ENCODE data around the gene PROM1. TPM values are rescaled to one million over a fixed set of nuclear protein-coding genes. Genes with fewer than 3 reads are reported as not detected.

Gene PROM1
- total RNA-seq, 2 experiments from 2014 or later: not detected

DNA sequence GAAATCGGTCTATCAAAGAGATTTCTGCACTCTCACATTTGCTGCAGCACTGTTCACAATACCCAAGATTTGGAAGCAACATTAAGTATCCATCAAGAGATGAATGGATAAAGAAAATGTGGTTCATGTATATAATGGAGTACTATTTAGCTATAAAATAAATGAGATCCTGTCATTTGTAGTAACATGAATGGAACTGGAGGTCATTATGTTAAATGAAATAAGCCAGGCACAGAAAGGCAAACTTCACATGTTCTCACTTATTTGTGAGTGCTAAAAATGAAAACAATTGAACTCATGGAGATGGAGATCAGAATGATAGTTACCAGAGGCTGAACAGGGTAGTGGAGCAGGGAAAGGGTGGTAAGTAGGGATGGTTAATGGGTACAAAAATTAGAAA is 17.0 kb upstream of the PROM1 start:
- DNase-seq: no peak
- Mint-ChIP-seq H3K27ac (no peak overlapping the region), H3K4me1 (ENCODE audit: low read depth) (no peaks in the 10 kb centered on the region), H3K9me3 (no peaks in the 10 kb centered on the region), H3K4me3 (no peak overlapping the region), H3K27me3 (peaks cover 7% of the 10 kb centered on the region), H3K36me3 (no peaks in the 10 kb centered on the region)
- ChIA-PET CTCF (no interaction called here), POLR2A (no interaction called here)
- intact Hi-C loops (cut with micrococcal nuclease): no loop called here

- Mint-ChIP-seq H3K9me3 (no peaks in the 10 kb centered on the region), H3K36me3 (no peaks in the 10 kb centered on the region), H3K4me1 (ENCODE audit: low read depth) (no peaks in the 10 kb centered on the region), H3K4me3 (no peak overlapping the region), H3K27ac (no peak overlapping the region), H3K27me3 (peaks cover 32% of the 10 kb centered on the region)
- no peak for DNase-seq
- ChIA-PET POLR2A (no interaction called here), CTCF (no interaction called here)
- intact Hi-C loops (cut with micrococcal nuclease): no loop called here
Observed at GRCh38 chr4:16092682-16093319, 9.0 kb upstream of the PROM1 start.

DNA sequence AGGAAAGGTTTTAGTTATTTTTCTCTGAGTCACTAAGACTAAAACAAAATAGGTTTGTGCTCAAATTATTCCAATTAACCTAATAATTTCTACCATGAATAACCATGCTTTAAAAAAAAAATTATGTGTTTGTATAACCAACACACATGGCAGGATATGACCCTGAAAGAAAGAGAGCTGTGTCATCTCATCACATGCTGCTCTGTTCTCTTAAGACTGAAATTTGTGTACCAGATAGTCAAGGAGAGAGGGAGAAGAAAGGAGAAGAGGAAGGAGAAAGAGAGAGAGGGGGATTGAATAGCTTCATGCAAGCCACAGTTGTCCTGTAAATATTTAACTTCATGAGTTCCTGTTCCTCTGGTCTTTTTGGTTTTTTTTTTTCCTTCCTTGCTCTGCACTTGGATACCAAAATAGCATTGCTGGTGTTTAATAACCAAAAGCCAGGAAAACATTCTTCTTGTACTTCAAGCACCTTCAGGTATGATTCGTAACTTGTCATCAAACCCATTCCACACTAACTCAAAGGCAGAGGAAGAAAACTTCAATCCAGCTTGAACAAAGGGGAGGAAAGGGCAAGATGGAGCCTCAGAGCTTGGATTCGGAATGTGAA is 6.4 kb upstream of the PROM1 start:
- DNase-seq: no peak
- ChIA-PET POLR2A (no interaction called here), CTCF (interaction anchor here (1.2 kb wide), 1 partner anchor 116 kb away, joined by 3 read pairs; no protein-coding TSS in a partner anchor)
- Mint-ChIP-seq H3K9me3 (no peaks in the 10 kb centered on the region), H3K27ac (no peak overlapping the region), H3K4me1 (ENCODE audit: low read depth) (no peaks in the 10 kb centered on the region), H3K4me3 (no peak overlapping the region), H3K27me3 (peaks cover 43% of the 10 kb centered on the region), H3K36me3 (no peaks in the 10 kb centered on the region)
- intact Hi-C loops (cut with micrococcal nuclease): no loop called here

DNA sequence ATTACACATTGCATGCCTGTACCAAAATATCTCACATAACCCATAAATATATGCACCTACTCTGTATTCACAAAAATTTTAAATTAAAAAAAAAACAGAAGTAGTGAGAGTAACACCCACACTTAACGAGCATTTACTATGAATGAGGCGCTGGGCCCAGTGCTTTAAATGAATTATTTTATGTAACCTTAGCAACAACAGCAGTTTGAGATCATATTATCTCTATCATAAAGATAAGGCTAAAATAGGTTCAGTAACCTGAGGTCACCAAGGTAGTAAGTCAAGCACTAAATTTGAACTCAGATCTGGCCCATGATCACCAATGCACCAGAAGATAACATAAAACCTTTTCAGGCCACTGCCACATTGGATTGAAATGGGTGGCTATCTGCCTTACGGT is 5.3 kb upstream of the PROM1 start:
- H3K4me1 Mint-ChIP-seq (ENCODE audit: low read depth): peaks cover under 1% of the 10 kb centered on the region
- ChIA-PET POLR2A (no interaction called here), CTCF (no interaction called here)
- no peaks in the 10 kb centered on the region for H3K36me3 Mint-ChIP-seq
- peaks cover 2% of the 10 kb centered on the region for H3K9me3 Mint-ChIP-seq
- peaks cover 50% of the 10 kb centered on the region for H3K27me3 Mint-ChIP-seq
- intact Hi-C loops (cut with micrococcal nuclease): no loop called here
- H3K27ac Mint-ChIP-seq: no peak overlapping the region
- no peak for DNase-seq
- no peak overlapping the region for H3K4me3 Mint-ChIP-seq

DNA sequence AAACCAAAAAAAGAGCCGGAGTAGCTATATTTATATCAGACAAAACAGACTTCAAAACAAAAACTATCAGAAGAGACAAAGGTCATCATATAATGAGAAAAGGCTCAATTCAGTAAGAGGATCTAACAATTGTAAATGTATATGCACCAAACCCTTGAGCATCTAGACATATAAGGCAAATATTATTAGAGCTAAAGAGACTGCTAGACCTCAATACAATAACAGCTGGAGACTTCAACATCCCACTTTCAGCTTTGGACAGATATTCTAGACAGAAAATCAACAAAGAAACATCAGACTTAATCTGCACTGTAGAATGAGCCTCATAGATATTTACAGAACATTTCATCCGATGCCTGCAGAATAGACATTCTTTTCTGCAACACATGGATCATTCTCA is 4.8 kb upstream of the PROM1 start:
- DNase-seq: no peak
- Mint-ChIP-seq H3K4me3 (no peak overlapping the region), H3K36me3 (no peaks in the 10 kb centered on the region), H3K4me1 (ENCODE audit: low read depth) (peaks cover 5% of the 10 kb centered on the region), H3K27ac (no peak overlapping the region), H3K9me3 (peaks cover 2% of the 10 kb centered on the region), H3K27me3 (peaks cover 50% of the 10 kb centered on the region)
- CTCF ChIA-PET: interaction anchor here (1.5 kb wide), 1 partner anchor 176 kb away, joined by 3 read pairs; no protein-coding TSS in a partner anchor
- intact Hi-C loops (cut with micrococcal nuclease): no loop called here
- POLR2A ChIA-PET: no interaction called here

GRCh38 chr4:16085822-16086221 is 2.0 kb upstream of the PROM1 start:
- no peaks in the 10 kb centered on the region for H3K36me3 Mint-ChIP-seq
- H3K4me3 Mint-ChIP-seq: no peak overlapping the region
- H3K9me3 Mint-ChIP-seq: peaks cover 2% of the 10 kb centered on the region
- CTCF ChIA-PET: no interaction called here
- DNase-seq: no peak
- POLR2A ChIA-PET: no interaction called here
- peaks cover 17% of the 10 kb centered on the region for H3K4me1 Mint-ChIP-seq (ENCODE audit: low read depth)
- peaks cover 55% of the 10 kb centered on the region for H3K27me3 Mint-ChIP-seq
- H3K27ac Mint-ChIP-seq: no peak overlapping the region
- intact Hi-C loops (cut with micrococcal nuclease): no loop called here

GRCh38 chr4:16082426-16083240 is 1.2 kb downstream of the PROM1 start:
- DNase-seq: no peak
- Mint-ChIP-seq H3K36me3 (no peaks in the 10 kb centered on the region), H3K4me1 (ENCODE audit: low read depth) (peaks cover 21% of the 10 kb centered on the region), H3K27me3 (peaks cover 68% of the 10 kb centered on the region), H3K4me3 (peak overlapping the region; percentile 56), H3K27ac (no peak overlapping the region), H3K9me3 (peaks cover 2% of the 10 kb centered on the region)
- CTCF ChIA-PET: no interaction called here
- intact Hi-C loops (cut with micrococcal nuclease): loop anchor here (5.0 kb wide), 1 partner anchor 125 kb away; no protein-coding TSS in a partner anchor
- POLR2A ChIA-PET: interaction anchor here (1.2 kb wide), 1 partner anchor 26 kb away, joined by 3 read pairs; no protein-coding TSS in a partner anchor

DNA sequence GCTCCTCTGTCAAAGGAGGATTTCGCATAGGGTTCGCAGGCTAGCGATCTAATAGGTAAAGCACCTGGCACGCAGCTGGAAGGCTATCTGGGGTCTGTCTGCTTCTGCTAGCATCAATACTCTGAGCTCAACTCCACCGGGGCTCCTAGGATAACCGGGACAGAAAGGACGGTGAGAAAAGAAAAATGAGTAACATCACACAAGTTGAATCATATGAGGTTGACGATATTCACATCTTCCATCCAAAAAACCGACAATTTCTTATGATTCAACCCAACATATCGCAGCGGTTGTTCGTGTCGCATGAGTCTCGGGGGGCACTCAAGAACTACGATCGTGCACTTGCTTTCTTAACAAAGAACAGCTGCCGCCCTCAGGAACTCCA is 1.8 kb downstream of the PROM1 start:
- ChIA-PET CTCF (no interaction called here), POLR2A (interaction anchor here (1.2 kb wide), 1 partner anchor 25 kb away, joined by 3 read pairs; no protein-coding TSS in a partner anchor)
- H3K27me3 Mint-ChIP-seq: peaks cover 71% of the 10 kb centered on the region
- H3K4me1 Mint-ChIP-seq (ENCODE audit: low read depth): peaks cover 21% of the 10 kb centered on the region
- no peak overlapping the region for H3K27ac Mint-ChIP-seq
- peak; percentile 26 for DNase-seq
- intact Hi-C loops (cut with micrococcal nuclease): loop anchor here (5.0 kb wide), 1 partner anchor 125 kb away; no protein-coding TSS in a partner anchor
- no peaks in the 10 kb centered on the region for H3K36me3 Mint-ChIP-seq
- peak overlapping the region; percentile 30 for H3K4me3 Mint-ChIP-seq
- H3K9me3 Mint-ChIP-seq: peaks cover 2% of the 10 kb centered on the region

GRCh38 chr4:16079046-16079445 is 4.8 kb downstream of the PROM1 start:
- H3K27me3 Mint-ChIP-seq: peaks cover 54% of the 10 kb centered on the region
- H3K36me3 Mint-ChIP-seq: no peaks in the 10 kb centered on the region
- intact Hi-C loops (cut with micrococcal nuclease): loop anchor here (2.0 kb wide), 1 partner anchor 52 kb away; no protein-coding TSS in a partner anchor
- ChIA-PET POLR2A (no interaction called here), CTCF (interaction anchor here (1.1 kb wide), 2 partner anchors 30 to 185 kb away, joined by 3 to 4 read pairs; no protein-coding TSS in a partner anchor)
- no peaks in the 10 kb centered on the region for H3K9me3 Mint-ChIP-seq
- peak; percentile 21 for DNase-seq
- no peak overlapping the region for H3K27ac Mint-ChIP-seq
- no peak overlapping the region for H3K4me3 Mint-ChIP-seq
- peaks cover 19% of the 10 kb centered on the region for H3K4me1 Mint-ChIP-seq (ENCODE audit: low read depth)

GRCh38 chr4:16078195-16078760 is 5.5 kb downstream of the PROM1 start:
- Mint-ChIP-seq H3K4me3 (no peak overlapping the region), H3K9me3 (no peaks in the 10 kb centered on the region), H3K4me1 (ENCODE audit: low read depth) (peaks cover 17% of the 10 kb centered on the region), H3K27me3 (peaks cover 55% of the 10 kb centered on the region), H3K27ac (no peak overlapping the region), H3K36me3 (no peaks in the 10 kb centered on the region)
- intact Hi-C loops (cut with micrococcal nuclease): loop anchor here (2.0 kb wide), 1 partner anchor 51 kb away; no protein-coding TSS in a partner anchor
- no peak for DNase-seq
- ChIA-PET POLR2A (no interaction called here), CTCF (no interaction called here)

DNA sequence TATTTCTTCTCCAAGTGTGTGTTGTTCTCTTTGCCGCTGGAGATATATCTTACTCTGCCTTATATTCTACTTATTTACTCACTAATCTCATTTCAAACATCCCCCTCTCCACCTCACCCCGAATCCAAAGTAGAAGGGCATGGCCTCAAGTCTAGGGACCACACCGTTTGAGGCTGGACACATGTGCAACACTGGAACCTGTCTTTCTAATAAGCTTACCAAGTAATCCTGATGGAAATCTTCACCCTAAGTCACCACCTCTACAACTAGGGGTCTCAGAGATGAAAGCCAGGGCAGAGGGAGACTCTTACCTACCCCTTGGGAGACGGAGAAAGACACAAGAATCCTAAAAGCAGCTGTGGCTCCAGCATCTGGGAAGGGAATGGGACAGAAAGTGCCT is 6.0 kb downstream of the PROM1 start:
- intact Hi-C loops (cut with micrococcal nuclease): loop anchor here (2.0 kb wide), 1 partner anchor 51 kb away; no protein-coding TSS in a partner anchor
- no peaks in the 10 kb centered on the region for H3K9me3 Mint-ChIP-seq
- ChIA-PET CTCF (no interaction called here), POLR2A (no interaction called here)
- H3K4me3 Mint-ChIP-seq: no peak overlapping the region
- peaks cover 16% of the 10 kb centered on the region for H3K4me1 Mint-ChIP-seq (ENCODE audit: low read depth)
- DNase-seq: no peak
- peaks cover 56% of the 10 kb centered on the region for H3K27me3 Mint-ChIP-seq
- H3K27ac Mint-ChIP-seq: no peak overlapping the region
- no peaks in the 10 kb centered on the region for H3K36me3 Mint-ChIP-seq

Data from activated CD4-positive, alpha-beta memory T cell treated with anti-CD3 and anti-CD28 coated beads for 36 hours (primary cell).